Measurements from ENCODE around the gene WNT7B.

DNA sequence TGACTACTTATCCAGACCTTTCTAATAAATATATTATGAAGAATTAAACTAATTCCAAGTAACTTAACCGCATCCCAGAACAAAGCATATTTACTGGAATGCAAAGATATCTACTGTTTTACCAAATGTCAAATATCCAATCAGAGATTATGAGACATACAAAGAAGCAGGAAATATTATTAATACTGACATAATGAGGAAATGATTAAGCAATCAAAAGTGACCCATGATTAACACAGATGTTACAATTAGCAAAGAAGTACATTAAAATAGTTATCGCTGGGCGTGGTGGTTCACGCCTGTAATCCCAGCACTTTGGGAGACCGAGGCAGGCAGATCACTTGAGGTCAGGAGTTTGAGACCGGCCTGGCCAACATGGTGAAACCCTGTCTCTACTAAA lies 105.2 kb downstream of the WNT7B start:
- no peak for TF ChIP-seq POLR2A (IDR thresholded peaks at IDR 0.05)
- TF ChIP-seq, protein P1, sequence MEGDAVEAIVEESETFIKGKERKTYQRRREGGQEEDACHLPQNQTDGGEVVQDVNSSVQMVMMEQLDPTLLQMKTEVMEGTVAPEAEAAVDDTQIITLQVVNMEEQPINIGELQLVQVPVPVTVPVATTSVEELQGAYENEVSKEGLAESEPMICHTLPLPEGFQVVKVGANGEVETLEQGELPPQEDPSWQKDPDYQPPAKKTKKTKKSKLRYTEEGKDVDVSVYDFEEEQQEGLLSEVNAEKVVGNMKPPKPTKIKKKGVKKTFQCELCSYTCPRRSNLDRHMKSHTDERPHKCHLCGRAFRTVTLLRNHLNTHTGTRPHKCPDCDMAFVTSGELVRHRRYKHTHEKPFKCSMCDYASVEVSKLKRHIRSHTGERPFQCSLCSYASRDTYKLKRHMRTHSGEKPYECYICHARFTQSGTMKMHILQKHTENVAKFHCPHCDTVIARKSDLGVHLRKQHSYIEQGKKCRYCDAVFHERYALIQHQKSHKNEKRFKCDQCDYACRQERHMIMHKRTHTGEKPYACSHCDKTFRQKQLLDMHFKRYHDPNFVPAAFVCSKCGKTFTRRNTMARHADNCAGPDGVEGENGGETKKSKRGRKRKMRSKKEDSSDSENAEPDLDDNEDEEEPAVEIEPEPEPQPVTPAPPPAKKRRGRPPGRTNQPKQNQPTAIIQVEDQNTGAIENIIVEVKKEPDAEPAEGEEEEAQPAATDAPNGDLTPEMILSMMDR (IDR thresholded peaks at IDR 0.05) = no peak
